Transverse colon (tissue), 4 donors: ENCODE measurements around the gene CCDC188.

ENCODE experiments used
- CTCF ChIP-seq, 5 experiments: fragments of 200-600 bp in 3 of 5; fragments of 450-650 bp in 2 of 5; sonication (generic) in 3 of 5; IDR thresholded peaks; 1 replicate in 2 of 5; 2 replicates in 3 of 5; pipeline ENCODE4 v1.5.1; 2016 to 2017; ENCODE audit warnings: antibody characterized with exemption in 5 of 5, inconsistent platforms in 3 of 5, mild to moderate bottlenecking in 2 of 5, moderate library complexity in 1 of 5
- EP300 ChIP-seq: sonication (generic); formaldehyde crosslinking; IDR thresholded peaks from one replicate; pipeline ENCODE4 v1.6.1; 2017; ENCODE audit warnings: antibody characterized with exemption, low read depth
- POLR2A ChIP-seq: fragments of 450-650 bp; IDR thresholded peaks from one replicate; pipeline ENCODE4 v1.6.1; 2016; ENCODE audit warnings: antibody characterized with exemption, mild to moderate bottlenecking, moderate library complexity
- POLR2AphosphoS5 ChIP-seq, 3 donors: sonication (generic); formaldehyde crosslinking; IDR thresholded peaks; one replicate each; pipeline ENCODE4 v1.6.1; 2016; ENCODE audit warnings: antibody characterized with exemption in 3 of 3

DNA sequence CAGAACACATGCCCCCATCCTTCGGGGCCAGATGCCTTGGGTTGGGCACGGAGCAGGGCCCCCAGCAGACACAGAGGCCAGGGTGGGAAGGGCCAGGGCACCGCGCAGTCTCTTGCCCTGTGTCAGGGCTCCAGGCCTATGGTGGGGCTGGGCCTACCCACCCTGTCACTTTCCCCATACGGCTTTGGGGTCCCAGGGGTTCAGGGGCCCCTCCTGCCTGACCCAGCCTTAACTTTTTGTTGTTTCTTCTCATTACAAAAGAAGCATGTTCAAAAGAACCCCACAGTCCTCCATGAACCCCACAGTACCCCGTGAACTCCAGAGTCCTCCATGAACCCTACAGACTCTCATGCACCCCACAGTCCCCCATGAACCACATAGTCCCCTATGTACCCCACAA lies 33.0 kb upstream of the CCDC188 start:
- TF ChIP-seq POLR2AphosphoS5 (IDR thresholded peaks at IDR 0.05) (no peak), CTCF (IDR thresholded peaks at IDR 0.05) (no peak), POLR2A (no peak), EP300 (no peak)
